PC-9 (cell line): ENCODE data around the gene ZNF384. TPM values are rescaled to one million over a fixed set of nuclear protein-coding genes. Genes with fewer than 3 reads are reported as not detected.

Experiments
- BruUV-seq: library from RNA; stranded (reverse); fragments of 400-500 nt; replicated peaks from 2 replicates; lab custom pipeline; 2021; lab: Mats Ljungman, UMichigan
- CTCF ChIA-PET: fragments of 300-600 bp; sonication (Branson Sonifier 250); formaldehyde crosslinking; loops from one replicate; lab custom pipeline; 2022; ENCODE audit warnings: antibody characterized with exemption; lab: Charles Lee
- POLR2A ChIA-PET: fragments of 300-600 bp; sonication (Branson Sonifier 250); formaldehyde crosslinking; loops from one replicate; lab custom pipeline; 2022; ENCODE audit warnings: antibody characterized with exemption; ENCODE audit not compliant: unreplicated experiment; lab: Charles Lee
- DNase-seq, 2 experiments: peaks; one replicate each; pipeline versions ENCODE4 v3.0.0 to v3.0.0-alpha.2; 2015 to 2022; ENCODE audit warnings: mixed read lengths in 1 of 2
- H2AFZ ChIP-seq: fragments of 200-600 bp; sonication (generic); 2 replicates; pipeline ENCODE4 v1.8.1; 2017; ENCODE audit warnings: antibody characterized with exemption
- H3F3A ChIP-seq: fragments of 200-600 bp; sonication (generic); 2 replicates; pipeline ENCODE4 v1.8.1; 2017; ENCODE audit warnings: antibody characterized with exemption, mild to moderate bottlenecking, low read depth; ENCODE audit not compliant: insufficient read depth
- H3K27ac ChIP-seq: fragments of 200-600 bp; sonication (generic); 2 replicates; pipeline ENCODE4 v1.6.1; 2016; ENCODE audit warnings: mixed run types
- H3K27me3 ChIP-seq: fragments of 200-600 bp; sonication (generic); 2 replicates; pipeline ENCODE4 v1.6.1; 2016; ENCODE audit warnings: low read depth, mixed run types; ENCODE audit not compliant: insufficient read depth
- H3K36me3 ChIP-seq: fragments of 200-600 bp; sonication (generic); 2 replicates; pipeline ENCODE4 v1.6.1; 2016; ENCODE audit warnings: low read depth, mixed run types
- H3K4me1 ChIP-seq: fragments of 200-600 bp; sonication (generic); replicated peaks from 2 replicates; pipeline ENCODE4 v1.6.1; 2016; ENCODE audit warnings: mixed run types; ENCODE audit not compliant: insufficient read depth
- H3K4me2 ChIP-seq: fragments of 200-600 bp; sonication (generic); 2 replicates; pipeline ENCODE4 v1.6.1; 2017; ENCODE audit warnings: mixed run types
- H3K4me3 ChIP-seq: fragments of 200-600 bp; sonication (generic); 2 replicates; pipeline ENCODE4 v1.6.1; 2016; ENCODE audit warnings: mixed run types
- H3K79me2 ChIP-seq: fragments of 200-600 bp; sonication (generic); 2 replicates; pipeline ENCODE4 v1.6.1; 2017; ENCODE audit warnings: low read depth, mixed run types
- H3K9me2 ChIP-seq: fragments of 200-600 bp; sonication (generic); 2 replicates; pipeline ENCODE4 v1.8.1; 2017; ENCODE audit warnings: mild to moderate bottlenecking; ENCODE audit not compliant: insufficient read depth
- H3K9me3 ChIP-seq: fragments of 200-600 bp; sonication (generic); 2 replicates; pipeline ENCODE4 v1.8.1; 2016; ENCODE audit warnings: low read depth; ENCODE audit not compliant: insufficient read depth
- H4K20me1 ChIP-seq: fragments of 200-600 bp; sonication (generic); 2 replicates; pipeline ENCODE4 v1.8.1; 2017; ENCODE audit not compliant: insufficient read depth
- CTCF ChIP-seq: fragments of 200-600 bp; sonication (generic); conservative IDR thresholded peaks from 2 replicates; pipeline ENCODE4 v1.6.1; 2017; ENCODE audit warnings: mixed run types, antibody characterized with exemption, mild to moderate bottlenecking, moderate library complexity
- EZH2 ChIP-seq: fragments of 200-600 bp; sonication (generic); IDR thresholded peaks from 2 replicates; pipeline ENCODE4 v1.8.0; 2017; ENCODE audit warnings: antibody characterized with exemption, low read depth
- intact Hi-C: fragments of 100-400 bp; cut with micrococcal nuclease; formaldehyde crosslinking; loops from one replicate; pipeline ENCODE4 v1.10.0; 2022; ENCODE audit not compliant: unreplicated experiment
- total RNA-seq: library from RNA; stranded (reverse); gene quantifications from 2 replicates; pipeline ENCODE4 v1.2.3, GENCODE V29; 2021

ZNF384 gene
- total RNA-seq, 1 experiment from 2014 or later: 106 TPM

- intact Hi-C loops: no loop called here
- ChIA-PET POLR2A (interaction anchor here (0.6 kb wide), 1 partner anchor 11 kb away, joined by 8 read pairs; no protein-coding TSS in a partner anchor), CTCF (interaction anchor here (0.6 kb wide), 1 partner anchor 20 kb away, joined by 8 read pairs; no protein-coding TSS in a partner anchor)
- H3K27me3 ChIP-seq: no peaks in the 10 kb centered on the region
- H3K4me2 ChIP-seq: no peak overlapping the region
- H3K9me2 ChIP-seq: no peaks in the 10 kb centered on the region
- H3F3A ChIP-seq: peaks cover 12% of the 10 kb centered on the region; the same call in 1 of the 2 replicates
- H3K79me2 ChIP-seq: no peaks in the 10 kb centered on the region
- peaks cover 35% of the 10 kb centered on the region for H3K36me3 ChIP-seq
- H3K4me1 ChIP-seq: no peaks in the 10 kb centered on the region
- no peak overlapping the region for H2AFZ ChIP-seq
- no TSS peak for BruUV-seq
- no peaks in the 10 kb centered on the region; the same call in 1 of the 2 replicates for H4K20me1 ChIP-seq
- no peak overlapping the region for H3K4me3 ChIP-seq
- no peak overlapping the region for H3K27ac ChIP-seq
- H3K9me3 ChIP-seq: no peaks in the 10 kb centered on the region
- DNase-seq: no peak
- TF ChIP-seq EZH2: no peak
Measured at GRCh38 chr12:6652391-6652790, 36.8 kb downstream of the ZNF384 start.

GRCh38 chr12:6650832-6651231 is 38.3 kb downstream of the ZNF384 start:
- Histone ChIP-seq H2AFZ (no peak overlapping the region), H3K4me3 (no peak overlapping the region), H4K20me1 (no peaks in the 10 kb centered on the region; the same call in 1 of the 2 replicates), H3K27ac (no peak overlapping the region), H3K9me2 (no peaks in the 10 kb centered on the region), H3K36me3 (peaks cover 25% of the 10 kb centered on the region; the same call in 1 of the 2 replicates), H3K9me3 (no peaks in the 10 kb centered on the region), H3K4me1 (no peaks in the 10 kb centered on the region), H3K4me2 (no peak overlapping the region), H3K79me2 (no peaks in the 10 kb centered on the region), H3F3A (peaks cover 12% of the 10 kb centered on the region; the same call in 1 of the 2 replicates), H3K27me3 (no peaks in the 10 kb centered on the region)
- intact Hi-C loops: no loop called here
- TF ChIP-seq CTCF (no peak), EZH2 (no peak)
- no TSS peak for BruUV-seq
- CTCF ChIA-PET: no interaction called here
- no peak for DNase-seq
- POLR2A ChIA-PET: no interaction called here

- no peak for DNase-seq
- intact Hi-C loops: no loop called here
- Histone ChIP-seq H3K79me2 (no peaks in the 10 kb centered on the region), H3K9me2 (no peaks in the 10 kb centered on the region), H3K36me3 (peaks cover 17% of the 10 kb centered on the region; the same call in 1 of the 2 replicates), H3K4me2 (no peak within 1 kb of the TSS), H3F3A (peaks cover 12% of the 10 kb centered on the region; the same call in 1 of the 2 replicates), H3K4me3 (no peak within 1 kb of the TSS), H3K9me3 (peaks cover 8% of the 10 kb centered on the region; the same call in 1 of the 2 replicates), H3K27ac (no peak within 1 kb of the TSS), H3K4me1 (no peaks in the 10 kb centered on the region), H2AFZ (no peak within 1 kb of the TSS), H3K27me3 (no peaks in the 10 kb centered on the region; the same call in 1 of the 2 replicates), H4K20me1 (no peaks in the 10 kb centered on the region)
- TF ChIP-seq EZH2 (no peak), CTCF (no peak)
- ChIA-PET POLR2A (no interaction called here), CTCF (no interaction called here)
- no TSS peak for BruUV-seq
Measured at GRCh38 chr12:6647083-6647604, 42.0 kb downstream of the ZNF384 start, which contains the start of gene ACRBP. Gene ACRBP (minus strand): TSS chr12:6647432. CDS start chr12:6647366, 66 bp downstream.
